Activated T-cell treated with anti-CD3 and anti-CD28 coated beads, Interleukin-2, amount 50 U/mL, for 1 hour (primary cell): ENCODE data around the gene STK39.

Source experiments
- DNase-seq: peaks from one replicate; pipeline ENCODE4 v3.0.0-alpha.2; 2020

The STK39 gene

GRCh38 chr2:167943368-167943767 lies 304.0 kb downstream of the STK39 start:
- no peak for DNase-seq

DNA sequence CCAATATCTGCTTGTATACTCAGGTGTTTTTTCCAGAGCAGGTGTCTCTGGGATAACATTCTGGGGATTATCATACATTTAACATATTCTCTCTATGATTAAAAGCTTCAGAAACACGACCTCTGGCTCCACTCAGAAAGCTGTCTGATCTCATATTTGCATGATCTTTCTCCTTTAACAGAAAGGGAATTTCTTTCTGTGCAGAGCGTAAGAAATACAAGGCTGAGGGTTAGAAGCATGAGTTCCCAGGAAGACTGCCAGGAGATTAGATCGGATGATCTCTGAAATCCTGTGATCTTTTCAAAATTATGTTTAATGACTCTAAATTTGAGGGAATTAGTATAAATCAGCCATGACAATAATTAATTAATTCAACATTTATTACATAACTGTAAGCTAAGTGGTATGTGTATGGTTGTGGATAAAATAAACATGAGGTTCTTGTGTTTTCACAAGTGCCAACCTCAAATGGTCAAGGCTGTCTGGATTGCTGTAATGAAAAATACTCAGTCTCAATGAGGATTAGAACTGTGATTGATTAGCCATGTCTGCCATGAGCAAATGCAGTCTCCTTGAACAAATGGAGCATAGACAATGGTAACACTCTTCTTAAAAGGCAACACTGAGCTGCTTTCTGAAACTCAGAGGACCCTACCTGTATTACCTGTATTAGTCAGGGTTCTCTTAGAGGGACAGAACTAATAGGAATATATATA lies 304.9 kb downstream of the STK39 start:
- no peak for DNase-seq

DNA sequence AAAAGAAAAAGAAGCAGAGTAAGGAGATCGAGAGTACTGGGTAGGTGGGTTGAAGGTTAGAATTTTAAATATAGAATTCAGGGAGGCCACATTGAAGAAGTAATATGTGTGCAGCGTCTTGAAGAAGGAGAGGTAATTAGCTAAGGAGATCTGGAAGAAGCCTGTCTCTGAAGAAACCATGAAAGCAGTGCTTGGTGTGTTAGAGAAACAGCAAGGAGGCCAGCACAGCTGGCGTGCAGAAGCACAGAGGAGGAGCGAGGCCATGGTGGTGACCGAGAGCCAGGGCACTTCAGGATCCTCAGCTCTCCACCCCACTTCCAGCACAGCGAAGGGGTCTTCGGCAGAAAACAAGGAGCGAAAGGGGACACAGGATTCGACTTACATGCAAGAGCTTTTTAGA lies 305.8 kb downstream of the STK39 start:
- DNase-seq, result no peak

DNA sequence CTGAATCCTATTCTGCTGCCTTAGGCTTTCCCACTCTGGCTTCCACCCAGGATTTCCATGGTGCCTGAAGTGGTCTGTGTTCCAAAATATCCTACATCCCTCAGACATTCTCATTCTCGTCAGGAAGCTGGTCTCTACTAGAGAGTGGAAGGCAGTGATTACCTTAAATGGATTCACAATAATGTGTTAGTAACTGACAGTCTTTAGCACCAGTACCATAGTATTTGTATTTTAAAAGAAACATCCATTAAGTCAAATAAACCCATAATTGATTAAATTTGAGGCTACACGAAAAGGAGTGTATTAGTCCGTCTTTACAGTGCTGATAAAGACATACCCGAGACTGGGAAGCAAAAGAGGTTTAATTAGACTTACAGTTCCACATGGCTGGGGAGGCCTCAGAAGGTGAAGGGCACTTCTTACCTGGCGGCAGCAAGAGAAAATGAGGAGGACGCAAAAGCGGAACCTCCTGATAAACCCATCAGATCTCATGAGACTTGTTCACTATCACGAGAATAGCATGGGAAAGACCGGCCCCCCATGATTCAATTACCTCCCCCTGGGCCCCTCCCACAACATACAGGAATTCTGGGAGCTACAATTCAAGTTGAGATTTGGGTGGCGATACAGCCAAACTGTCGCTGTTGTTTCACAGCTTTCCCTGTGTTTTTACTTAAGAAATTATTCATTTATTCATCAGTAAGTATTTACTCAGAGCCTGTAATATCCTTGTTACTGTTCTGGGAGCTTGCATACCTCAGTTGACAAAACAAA lies 306.5 kb downstream of the STK39 start:
- DNase-seq, result no peak

DNA sequence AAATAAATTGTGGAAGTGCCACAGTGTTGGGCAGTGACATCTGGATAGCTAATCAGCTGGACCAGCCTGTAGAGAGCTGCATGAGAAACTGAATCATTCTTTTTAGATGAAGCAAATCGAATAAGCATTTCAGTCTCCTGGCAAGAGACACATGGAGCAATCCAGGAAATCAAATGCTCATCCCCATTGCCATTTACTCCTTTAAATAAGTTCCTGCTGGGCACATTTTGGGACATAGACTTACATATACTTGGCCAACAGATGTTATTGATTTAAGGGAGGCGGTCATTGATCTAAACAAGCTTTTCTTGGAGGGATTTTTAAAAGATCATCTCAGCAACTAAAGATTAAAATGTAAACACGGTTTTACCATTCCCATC lies 307.1 kb downstream of the STK39 start:
- DNase-seq, result no peak

GRCh38 chr2:167939514-167940345 lies 307.7 kb downstream of the STK39 start:
- DNase-seq, result no peak

DNA sequence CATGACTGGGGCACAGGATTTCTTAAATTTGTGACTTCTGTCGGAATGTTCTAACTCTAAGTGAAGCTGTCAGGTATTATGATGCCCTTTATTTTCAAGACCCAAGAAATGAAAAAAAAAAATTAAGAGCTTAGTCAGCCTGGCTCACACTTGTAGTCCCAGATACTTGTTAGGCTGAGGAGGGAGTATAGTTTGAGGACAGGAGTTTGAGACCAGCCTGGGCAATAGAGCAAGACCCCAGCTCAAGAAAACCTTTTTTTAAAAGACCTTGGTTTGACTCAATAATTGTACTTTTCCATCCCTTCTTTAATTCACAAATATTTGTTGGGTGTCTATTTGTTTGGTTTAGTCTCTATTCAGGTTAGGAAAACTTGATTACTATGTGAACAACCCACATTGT lies 310.0 kb downstream of the STK39 start:
- no peak for DNase-seq

- DNase-seq, result no peak
Measured at GRCh38 chr2:167935803-167936110, 311.6 kb downstream of the STK39 start.

- no peak for DNase-seq
Measured at GRCh38 chr2:167933097-167933814, 314.1 kb downstream of the STK39 start.

DNA sequence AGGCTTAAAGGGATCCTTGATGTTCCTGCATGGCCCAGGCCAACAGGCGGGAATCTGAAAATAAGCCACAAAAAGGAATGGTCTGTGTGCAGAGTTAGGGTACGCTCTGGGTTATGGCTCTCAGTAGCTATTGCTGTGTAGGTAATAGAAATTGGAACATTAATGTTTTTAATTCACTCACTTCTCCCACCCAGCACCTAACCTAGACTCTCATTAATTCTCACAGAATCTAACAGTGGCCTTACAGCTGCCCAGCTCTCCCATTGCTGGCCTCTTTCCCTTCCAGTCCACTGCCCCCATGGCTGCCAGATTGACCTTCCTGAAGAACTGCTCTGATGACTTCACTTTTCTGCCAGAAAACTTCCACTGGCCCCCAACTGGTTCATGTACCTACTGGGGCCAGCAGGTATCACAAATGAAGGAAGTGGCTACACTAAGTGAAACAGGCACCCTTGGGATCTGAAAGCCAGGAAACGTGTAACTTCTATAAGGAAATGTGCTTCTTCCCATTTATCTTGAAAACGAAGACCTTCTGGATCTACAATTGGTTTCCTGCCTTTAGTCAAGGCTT lies 315.2 kb downstream of the STK39 start:
- DNase-seq, result no peak

- DNase-seq, result no peak
Measured at GRCh38 chr2:167929484-167929883, 317.9 kb downstream of the STK39 start.

DNA sequence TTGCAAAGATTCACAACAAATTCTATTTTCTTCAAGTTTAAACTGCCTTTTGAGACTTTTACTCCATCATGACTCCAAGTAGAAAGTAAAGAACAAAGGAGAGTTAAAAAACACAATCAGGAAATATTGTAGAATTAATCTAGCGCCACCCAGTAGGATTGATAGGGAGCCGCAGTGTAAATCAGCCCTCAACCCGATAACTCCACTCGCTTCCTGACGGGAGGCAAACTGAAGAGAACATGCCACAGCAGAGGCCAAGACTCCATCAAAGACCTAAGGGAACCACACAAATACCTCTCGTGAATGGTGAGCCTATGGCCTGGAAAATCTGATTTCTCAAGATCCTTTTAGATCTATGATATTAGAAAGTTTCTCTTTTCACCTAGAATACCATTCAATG lies 319.0 kb downstream of the STK39 start:
- DNase-seq, result no peak

- DNase-seq, result no peak
Measured at GRCh38 chr2:167925758-167926157, 321.6 kb downstream of the STK39 start.

- no peak for DNase-seq
Measured at GRCh38 chr2:167924556-167924955, 322.8 kb downstream of the STK39 start.

GRCh38 chr2:167916756-167917155 lies 330.6 kb downstream of the STK39 start:
- DNase-seq, result no peak

GRCh38 chr2:167914969-167915368 lies 332.4 kb downstream of the STK39 start:
- no peak for DNase-seq

- DNase-seq, result no peak
Measured at GRCh38 chr2:167908786-167909185, 338.6 kb downstream of the STK39 start.

- no peak for DNase-seq
Measured at GRCh38 chr2:167905668-167906067, 341.7 kb downstream of the STK39 start.
